Stimulated activated naive CD4-positive, alpha-beta T cell (primary cell): ENCODE measurements around the gene GCNT1.
A peak's percentile ranks its signal among the peaks of the same experiment; 100 is the strongest.
"Not testable (repeated sequence)": the region's sequence is repeated elsewhere in the genome, so short reads cannot be mapped to it uniquely, and the experiment has no call there.

Source experiments
- DNase-seq, 6 experiments: peaks; one replicate each; lab custom pipeline; 2025; lab: John Stamatoyannopoulos, UW

The GCNT1 gene

DNA sequence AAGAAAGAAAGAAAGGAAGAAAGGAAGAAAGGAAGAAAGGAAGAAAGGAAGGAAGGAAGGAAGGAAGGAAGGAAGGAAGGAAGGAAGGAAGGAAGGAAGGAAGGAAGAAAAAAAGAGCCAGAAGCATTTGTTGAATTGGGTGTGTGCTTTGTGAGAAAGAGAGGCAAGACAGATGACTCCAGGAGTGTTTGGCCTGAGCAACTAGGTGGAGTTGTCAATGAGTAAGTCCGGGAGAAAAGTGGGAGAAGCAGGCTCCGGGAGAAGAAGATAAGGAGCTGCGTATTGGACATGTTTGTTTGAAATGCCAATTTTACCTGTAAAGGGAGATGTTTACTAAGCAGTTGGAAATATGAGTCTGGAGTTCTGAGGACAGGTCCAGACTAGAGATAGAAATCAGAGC is 15.1 kb upstream of the GCNT1 start:
- no peak for DNase-seq

DNA sequence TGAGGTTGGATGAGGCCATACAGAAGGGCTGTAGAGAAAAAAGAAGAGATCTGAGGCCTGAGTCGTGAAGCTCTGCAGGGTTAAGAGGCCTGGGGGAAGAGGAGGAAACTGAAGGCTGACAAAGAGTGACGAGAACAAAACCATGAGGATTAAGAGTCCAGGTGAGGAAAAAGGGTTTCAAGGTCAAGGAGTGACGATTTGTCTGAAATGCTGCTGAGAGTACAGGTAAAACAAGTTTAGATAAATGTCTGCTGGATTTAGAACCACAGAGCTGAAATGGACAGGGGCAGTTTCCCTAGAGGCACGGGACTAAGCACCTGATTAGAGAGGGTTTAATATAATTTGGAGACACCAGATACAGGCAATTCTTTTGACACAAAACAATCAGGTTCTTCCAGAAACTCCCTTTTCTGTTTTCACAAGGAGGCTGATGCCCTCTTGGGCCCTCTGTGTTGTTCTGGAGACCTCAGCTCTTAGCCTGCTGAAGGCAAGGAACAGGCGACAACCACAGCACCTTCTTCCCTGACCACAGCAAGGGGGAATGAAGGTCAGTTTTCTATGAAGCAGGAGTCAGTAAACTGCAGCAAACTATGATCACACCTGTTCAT is 14.6 kb upstream of the GCNT1 start:
- no peak for DNase-seq

DNA sequence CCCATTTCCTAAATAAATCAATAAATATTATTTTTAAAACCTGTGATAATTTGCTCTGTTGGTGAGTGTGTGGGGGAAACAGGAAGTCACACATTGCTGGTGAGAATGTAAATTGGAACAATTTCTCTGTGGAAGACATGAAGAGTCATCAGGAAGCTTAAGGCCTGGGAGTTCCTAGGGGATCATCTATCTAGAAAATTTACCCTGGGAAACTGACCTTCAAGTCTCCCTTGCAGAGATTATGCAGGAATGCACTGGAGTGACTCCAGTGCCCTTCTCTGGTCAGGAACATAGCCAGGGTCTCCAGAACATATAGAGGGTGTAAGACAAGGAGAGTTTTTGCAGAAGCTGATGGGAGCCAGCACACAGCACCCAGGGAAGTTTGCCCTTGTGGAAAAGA is 13.0 kb upstream of the GCNT1 start:
- DNase-seq: no peak

DNA sequence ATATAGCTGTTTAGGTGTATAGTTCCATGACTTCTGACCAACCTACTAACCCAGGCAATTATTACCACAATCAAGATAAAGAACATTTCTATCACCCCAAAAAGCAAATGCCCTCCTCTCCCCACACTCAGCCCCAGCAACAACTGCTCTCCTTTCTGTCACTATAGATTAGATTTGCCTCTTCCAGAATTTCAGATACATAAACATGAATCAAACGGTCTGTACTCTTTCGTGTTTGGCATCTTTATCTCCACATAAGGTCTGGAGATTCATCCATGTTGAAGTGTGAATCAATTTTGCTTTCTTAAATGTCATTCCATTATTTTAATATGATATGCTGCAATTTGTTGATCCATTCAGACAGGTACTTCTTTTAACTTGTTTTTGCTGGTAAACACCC is 10.5 kb upstream of the GCNT1 start:
- no peak for DNase-seq

DNA sequence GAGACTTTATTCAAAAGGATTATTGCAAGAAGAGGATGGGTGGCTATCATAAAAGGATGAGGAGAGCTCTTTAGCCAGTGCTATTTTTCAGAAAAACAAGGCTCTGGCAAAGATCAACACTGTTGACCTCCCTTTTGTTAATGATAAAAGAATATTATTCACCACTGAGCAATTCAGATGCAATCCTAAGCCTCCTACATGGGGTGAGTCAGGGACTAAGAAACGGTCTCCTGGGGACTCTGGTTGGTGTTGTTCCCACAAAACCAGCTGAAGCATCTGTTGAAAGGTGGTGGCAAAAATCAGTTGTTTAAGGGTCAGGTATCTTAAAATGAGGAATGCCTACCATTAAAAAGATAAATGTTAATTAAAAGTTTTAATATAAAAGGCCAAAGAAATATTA is 7.7 kb upstream of the GCNT1 start:
- no peak for DNase-seq

DNA sequence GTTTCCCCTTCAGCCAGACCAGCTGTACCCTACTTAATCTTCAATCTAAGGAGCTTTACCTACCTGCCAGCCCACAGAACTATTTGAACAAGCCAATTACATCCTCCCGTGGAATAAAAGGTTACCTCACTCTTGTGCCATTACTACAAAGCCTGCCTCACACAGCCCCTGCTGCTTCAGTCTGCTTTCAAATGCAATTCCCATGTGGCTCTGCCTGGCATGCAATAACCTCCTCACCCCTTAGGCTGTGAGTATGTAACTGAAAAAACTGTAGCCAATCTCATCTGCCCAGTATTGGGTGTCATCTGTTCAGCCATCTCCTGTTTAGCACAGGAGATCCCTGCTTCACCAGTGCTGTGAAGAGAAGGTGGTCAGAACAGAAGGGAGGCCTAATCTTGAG is 6.1 kb upstream of the GCNT1 start:
- DNase-seq: no peak

DNA sequence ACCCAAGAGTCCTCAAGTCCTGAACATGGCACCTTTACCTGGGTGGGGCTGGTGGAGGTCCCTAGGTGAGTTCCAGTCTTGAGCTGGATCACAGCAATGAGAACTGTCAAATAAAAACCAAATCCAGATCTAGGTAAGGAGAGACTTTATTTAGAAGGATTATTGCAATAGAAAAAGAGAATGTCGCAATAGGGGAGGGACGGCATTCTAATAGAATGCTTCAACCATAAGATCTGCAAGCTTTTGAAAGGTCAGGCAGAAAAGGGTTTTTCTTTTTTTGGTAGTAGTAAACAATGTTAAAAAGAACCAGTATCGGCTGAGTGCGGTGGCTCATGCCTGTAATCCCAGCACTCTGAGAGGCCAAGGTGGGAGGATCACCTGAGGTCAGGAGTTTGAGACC is 5.2 kb upstream of the GCNT1 start:
- DNase-seq: no peak

DNA sequence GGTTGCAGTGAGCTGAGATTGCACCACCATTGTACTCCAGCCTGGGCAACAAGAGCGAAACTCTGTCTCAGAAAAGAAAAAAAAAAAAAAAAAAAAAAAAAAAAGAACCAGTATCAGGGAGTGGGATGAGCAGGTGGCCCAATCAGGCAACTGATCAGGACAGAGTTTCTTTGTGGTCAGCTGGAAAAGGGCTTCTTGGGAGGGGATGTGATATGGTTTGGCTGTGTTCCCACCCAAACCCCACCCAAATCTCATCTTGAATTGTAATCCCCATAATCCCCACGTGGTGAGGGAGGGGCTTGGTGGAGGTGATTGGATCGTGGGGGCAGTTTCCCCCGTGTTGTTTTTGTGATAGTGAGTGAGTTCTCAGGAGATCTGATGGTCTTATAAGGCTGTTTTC is 4.7 kb upstream of the GCNT1 start:
- no peak for DNase-seq

DNA sequence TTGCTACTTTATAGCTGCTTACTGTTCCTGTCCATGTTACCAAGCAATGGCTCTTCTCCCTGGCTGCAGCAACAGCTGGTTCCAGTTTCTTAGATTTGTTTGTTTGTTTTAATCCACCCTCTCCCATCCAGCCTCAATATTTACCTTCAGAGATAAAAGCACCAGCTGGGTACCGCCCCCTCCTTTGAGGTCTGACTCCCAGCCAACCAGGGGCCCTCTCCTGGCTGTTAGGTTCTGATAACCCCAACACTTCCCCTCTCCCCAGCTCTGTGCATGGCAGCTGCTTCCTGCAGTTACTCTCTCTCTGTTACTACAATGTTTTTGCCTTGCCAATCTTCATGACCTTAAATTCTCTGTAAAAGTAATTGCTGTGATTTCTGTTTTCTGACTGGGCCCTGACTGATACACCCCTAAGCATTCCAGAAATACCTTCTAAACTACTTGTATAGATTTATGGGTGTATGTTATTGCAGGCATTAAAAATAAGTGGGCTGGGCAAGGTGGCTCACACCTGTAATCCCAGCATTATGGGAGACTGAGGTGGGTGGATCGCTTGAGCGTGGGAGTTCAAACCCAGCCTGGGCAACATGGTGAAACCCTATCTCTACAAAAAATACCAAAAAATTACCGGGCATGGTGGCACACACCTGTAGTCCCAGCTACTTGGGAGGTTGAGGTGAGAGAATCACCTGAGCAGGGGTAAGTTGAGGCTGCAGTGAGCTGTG is 2.6 kb upstream of the GCNT1 start:
- peak in 5 of 6 experiments; percentile 2 to 57 (median 22) for DNase-seq

DNA sequence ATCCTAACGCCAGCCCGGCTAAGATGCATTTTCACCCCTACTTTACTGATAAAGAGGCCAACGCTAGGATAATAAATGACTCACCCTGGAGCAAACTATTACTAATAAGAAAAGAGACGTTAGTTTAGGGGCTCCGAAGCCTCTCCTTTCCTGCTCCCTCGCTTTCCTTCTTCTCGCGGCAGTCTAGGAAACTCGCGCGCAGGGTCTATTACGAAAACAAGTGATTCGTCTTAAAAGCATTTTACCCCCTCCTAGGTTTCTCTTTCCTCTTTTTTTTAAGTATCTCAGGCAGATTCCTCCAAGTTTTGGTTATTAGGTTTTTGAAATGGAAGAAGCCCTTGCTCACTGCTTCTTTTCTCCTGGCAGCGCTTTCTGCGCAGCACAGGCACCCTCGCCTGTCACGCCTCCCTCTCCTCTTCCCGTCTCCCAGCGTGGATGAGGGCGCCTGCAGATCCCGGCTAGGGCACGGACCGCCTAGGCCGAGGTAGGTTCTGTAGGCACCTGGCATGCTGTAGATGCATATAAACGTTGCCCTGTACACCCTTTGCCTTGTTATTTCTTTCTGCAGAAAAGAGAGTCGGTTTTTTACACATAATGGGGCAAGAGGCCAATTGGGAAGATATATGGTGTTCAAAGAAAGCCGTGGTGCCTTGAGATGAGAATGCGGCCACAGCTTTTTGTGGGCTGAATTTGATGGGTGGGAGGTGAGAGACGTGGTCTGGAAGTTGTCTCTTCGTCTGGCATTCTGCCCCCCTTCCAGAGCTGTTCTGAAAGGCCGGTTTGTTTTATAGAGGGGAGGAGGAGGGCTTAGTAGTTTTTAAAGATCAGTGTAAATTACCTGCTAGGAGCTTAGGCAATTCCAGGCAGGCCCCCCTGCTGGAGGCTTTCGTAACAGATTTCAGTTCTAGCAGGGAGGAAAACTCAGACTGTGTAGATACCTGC is 983 bp downstream of the GCNT1 start:
- DNase-seq: peak in 2 of 6 experiments; percentile 11 to 31

DNA sequence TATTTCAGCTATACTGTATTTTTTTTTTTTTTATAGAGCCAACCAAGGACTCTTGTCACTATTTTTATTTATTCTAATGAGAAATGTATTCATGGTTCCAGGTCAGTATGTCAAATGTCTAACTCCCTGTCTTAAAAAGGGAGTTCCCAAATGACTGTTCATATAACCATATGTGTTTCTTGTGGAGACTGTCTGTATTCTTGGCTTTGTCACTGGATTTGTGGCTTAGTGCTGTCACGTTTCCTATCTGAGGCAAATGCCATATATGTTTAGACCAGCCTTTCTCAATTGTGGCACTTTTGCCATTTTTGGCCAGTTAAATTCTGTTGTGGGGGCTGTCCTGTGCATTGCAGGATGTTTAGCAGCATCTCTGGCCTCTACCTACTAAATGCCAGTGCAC is 3.1 kb downstream of the GCNT1 start:
- DNase-seq: no peak

DNA sequence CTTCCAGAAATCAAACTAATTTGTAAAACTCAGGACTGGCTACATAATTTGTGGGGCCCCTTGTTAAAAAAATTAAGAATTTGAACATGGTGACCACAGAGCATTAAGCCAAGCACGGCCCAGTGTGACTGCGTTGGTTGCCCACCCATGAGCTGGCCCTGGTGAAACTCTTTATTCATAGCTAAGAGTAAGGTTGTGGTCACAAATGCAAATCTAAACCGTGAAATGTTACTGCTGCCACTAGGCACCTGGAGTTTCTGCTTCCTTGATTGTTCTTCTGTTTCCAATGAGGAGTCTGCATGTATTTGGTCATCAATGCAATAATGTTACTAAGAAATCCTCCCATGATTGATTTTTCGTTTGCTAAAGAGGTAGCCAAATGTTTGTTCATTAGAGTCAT is 4.2 kb downstream of the GCNT1 start:
- DNase-seq: no peak

DNA sequence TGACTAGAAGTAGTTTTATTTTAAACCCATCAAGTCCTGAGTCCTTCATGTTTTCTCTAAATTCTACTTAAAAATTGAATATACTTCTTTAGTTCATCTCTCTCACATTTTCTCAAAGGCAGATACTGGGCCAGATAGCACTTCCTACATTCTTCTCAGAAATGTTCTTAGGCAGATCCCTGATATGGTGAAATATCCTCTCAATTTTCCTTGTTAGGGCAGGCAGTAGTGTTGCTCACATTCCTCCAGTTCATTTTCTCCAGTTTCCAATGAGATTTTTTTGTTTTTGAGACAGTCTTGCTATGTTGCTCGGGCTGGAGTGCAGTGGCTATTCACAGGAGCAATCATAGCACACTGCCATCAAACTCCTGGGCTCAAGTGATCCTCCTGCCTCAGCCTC is 5.7 kb downstream of the GCNT1 start:
- no peak for DNase-seq

DNA sequence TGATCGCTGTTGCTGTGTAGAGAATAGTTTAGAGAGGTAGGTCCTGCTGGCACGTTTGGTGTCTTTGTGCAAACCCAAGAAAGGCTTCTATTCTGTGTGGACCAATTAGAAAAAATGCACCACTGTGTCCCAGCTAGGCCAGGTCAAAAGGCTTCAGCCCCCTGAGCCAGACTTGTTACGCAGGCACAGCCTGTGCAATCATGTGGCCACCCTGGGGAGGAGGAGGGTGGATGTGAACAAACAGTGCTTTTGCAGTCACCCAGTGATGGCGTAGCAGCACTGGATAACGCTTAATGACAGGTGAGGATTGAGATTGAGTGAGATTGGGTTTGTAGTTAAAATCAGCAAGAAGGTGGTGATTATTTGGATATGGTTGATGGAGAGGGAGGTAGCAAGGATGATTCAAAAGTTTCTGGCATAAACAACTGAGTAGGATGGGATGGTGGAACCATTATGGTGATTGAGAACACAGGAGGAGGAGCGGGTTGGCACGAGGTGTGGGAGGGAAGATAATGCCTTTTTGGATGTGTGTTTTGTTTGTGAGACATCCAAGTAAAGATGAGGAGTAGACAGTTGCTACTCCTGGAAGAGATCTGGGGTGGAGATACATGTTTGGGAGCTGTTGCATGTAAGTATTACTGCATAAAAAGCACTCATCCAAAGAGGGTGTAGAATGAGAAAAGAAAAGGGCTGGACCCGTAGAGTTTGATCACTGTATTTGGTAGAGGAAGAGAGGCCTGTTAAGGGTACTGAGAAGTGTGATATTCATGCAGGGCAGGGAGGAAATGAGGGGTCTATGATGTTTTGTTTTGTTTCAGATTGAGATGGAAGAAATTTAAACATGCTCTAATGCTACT is 6.7 kb downstream of the GCNT1 start:
- no peak for DNase-seq

DNA sequence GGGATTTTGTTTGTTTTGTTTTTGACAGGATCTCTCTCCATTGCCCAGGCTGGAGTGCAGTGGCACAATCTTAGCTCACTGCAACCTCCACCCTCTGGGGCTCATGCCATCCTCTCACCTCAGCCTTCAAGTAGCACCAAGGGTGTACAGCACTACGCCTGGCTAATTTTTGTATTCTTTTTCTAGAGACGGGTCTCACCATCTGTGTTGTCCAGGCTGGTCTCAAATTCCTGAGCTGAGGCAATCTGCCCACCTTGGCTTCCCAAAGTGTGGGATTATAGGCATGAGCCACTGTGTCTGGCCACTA is 7.3 kb downstream of the GCNT1 start:
- no peak for DNase-seq

DNA sequence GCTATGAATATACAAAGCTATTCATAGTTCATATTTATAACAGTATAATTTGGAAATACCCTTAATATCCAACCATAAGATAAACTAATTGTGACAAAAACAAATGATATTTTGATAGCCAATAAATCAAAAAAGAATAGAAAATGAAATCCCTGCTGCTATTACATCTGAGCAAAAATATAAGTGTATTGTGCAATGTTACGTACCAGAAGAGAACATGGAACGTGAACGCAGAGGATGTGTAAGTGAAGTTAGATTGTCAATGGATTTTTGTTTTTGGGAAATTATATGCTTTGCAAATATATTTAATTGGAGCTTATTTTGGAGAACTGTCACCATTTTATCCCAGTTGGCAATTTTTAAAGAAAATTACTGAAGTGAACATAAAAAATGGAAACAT is 15.4 kb downstream of the GCNT1 start:
- DNase-seq: no peak

DNA sequence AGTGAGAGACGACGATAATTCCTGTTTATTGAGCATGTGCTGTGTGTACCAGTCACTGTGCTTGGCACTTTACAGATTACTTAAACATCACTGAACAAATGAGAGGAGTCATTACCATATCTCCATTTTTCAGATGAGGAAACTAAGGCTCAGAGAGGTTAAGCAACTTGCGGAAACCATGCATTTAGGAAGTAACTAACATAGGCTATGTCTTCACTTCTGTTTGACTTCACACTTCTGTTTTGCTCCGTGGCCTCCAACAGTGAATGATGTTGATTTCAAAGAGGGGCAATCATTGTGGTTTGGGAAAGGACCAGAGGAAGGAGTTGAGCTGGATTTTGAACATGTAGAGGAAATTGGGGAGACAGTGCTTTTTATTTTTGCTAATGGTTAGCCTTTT is 16.7 kb downstream of the GCNT1 start:
- no peak for DNase-seq

DNA sequence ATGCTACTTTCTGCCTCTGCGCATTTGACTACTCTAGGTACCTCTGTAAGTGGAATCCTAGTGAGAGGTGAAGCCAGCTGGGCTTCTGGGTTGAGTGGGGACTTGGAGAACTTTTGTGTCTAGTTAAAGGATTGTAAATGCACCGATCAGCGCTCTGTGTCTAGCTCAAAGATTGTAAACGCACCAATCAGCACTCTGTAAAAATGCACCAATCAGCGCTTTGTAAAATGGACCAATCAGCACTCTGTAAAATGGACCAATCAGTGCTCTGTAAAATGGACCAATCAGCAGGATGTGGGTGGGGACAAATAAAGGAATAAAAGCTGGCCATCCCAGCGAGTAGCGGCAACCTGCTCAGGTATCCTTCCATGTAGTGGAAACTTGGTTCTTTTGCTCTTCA is 18.8 kb downstream of the GCNT1 start:
- DNase-seq: not testable (repeated sequence)

DNA sequence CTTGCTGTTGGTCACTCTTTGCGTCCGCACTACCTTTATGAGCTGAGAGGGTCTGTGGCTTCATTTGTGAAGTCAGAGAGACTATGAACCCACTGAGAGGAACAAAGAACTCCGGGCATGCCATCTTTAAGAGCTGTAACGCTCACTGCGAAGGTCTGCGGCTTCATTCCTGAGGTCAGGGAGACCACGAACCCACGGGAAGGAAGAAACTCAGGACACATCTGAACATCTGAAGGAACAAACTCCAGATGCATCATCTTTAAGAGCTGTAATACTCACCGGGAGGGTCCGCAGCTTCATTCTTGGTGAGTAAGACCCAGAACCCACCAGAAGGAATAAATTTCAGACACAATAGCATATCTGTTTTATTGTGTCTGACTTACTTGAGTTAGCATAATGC is 19.2 kb downstream of the GCNT1 start:
- no peak for DNase-seq

DNA sequence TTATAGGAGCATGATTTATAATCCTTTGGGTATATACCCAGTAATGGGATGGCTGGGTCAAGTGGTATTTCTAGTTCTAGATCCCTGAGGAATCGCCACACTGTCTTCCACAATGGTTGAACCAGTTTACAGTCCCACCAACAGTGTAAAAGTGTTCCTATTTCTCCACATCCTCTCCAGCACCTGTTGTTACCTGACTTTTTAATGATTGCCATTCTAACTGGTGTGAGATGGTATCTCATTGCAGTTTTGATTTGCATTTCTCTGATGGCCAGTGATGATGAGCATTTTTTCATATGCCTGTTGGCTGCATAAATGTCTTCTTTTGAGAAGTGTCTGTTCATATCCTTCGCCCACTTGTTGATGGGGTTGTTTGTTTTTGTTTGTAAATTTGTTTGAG is 20.4 kb downstream of the GCNT1 start:
- DNase-seq: not testable (repeated sequence)

DNA sequence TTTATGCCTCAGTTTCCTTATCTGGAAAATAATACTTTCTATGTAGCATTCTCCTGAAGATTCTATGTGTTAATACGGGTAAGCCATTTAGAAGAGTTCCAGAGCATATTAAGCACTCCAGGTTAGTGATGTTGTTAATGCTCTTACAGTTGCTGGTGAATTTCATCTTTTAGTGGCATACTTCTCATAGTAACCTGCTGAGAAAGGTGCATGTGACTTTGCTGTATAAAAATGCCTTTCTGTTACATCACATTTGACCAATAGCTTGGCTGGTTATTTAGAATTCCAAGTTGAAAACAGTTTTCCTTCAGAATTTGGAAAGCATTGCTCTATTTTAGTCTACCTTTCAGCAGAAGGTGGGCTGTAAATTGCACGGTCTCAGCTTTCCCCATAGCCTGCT is 27.2 kb downstream of the GCNT1 start:
- DNase-seq: no peak
